ENCODE results near the gene OLIG1. TPM values are rescaled to one million over a fixed set of nuclear protein-coding genes. Genes with fewer than 3 reads are reported as not detected.

The OLIG1 gene
- total and polyA plus RNA-seq, 2 donors from 2014 or later = 1.5 to 18.2 TPM

DNA sequence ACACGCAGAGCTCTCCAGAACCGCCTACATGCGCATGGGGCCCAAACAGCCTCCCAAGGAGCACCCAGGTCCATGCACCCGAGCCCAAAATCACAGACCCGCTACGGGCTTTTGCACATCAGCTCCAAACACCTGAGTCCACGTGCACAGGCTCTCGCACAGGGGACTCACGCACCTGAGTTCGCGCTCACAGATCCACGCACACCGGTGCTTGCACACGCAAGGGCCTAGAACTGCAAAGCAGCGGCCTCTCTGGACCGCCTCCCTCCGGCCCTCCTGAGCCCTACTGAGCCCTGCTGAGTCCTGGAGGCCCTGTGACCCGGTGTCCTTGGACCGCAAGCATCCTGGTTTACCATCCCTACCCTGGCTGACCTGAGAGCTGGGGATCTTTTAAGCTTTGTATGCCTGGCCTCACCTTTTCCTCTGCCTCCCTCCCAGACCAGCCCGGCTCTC lies 36.0 kb upstream of the OLIG1 start:
- Histone ChIP-seq H3K9me3 (ENCODE audit: control insufficient read depth in 2 of 3, insufficient read depth in 1 of 3, low read length in 3 of 3) (no peaks in the 10 kb centered on the region), H3K27ac (ENCODE audit: low read depth in 2 of 2, low read length in 2 of 2) (no peak overlapping the region), H3K36me3 (ENCODE audit: control insufficient read depth in 2 of 3, insufficient read depth in 3 of 3, low read length in 3 of 3) (no peaks in the 10 kb centered on the region), H3K9ac (ENCODE audit: low read length in 3 of 3) (no peak overlapping the region), H3K4me3 (ENCODE audit: low read length in 3 of 3) (no peak overlapping the region), H3K27me3 (ENCODE audit: control insufficient read depth, insufficient read depth, low read length) (peaks cover 51% of the 10 kb centered on the region), H3K4me1 (ENCODE audit: control insufficient read depth in 2 of 3, insufficient read depth in 2 of 3, low read depth in 1 of 3, low read length in 3 of 3) (no peaks in the 10 kb centered on the region)
- TF ChIP-seq, protein P1, sequence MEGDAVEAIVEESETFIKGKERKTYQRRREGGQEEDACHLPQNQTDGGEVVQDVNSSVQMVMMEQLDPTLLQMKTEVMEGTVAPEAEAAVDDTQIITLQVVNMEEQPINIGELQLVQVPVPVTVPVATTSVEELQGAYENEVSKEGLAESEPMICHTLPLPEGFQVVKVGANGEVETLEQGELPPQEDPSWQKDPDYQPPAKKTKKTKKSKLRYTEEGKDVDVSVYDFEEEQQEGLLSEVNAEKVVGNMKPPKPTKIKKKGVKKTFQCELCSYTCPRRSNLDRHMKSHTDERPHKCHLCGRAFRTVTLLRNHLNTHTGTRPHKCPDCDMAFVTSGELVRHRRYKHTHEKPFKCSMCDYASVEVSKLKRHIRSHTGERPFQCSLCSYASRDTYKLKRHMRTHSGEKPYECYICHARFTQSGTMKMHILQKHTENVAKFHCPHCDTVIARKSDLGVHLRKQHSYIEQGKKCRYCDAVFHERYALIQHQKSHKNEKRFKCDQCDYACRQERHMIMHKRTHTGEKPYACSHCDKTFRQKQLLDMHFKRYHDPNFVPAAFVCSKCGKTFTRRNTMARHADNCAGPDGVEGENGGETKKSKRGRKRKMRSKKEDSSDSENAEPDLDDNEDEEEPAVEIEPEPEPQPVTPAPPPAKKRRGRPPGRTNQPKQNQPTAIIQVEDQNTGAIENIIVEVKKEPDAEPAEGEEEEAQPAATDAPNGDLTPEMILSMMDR (IDR thresholded peaks at IDR 0.05; ENCODE audit: borderline replicate concordance, extremely low read depth, insufficient read depth) = no peak
- no peak for FAIRE-seq
- intact Hi-C loops (cut with DNase I) = no loop called here
- DNase-seq = no peak

DNA sequence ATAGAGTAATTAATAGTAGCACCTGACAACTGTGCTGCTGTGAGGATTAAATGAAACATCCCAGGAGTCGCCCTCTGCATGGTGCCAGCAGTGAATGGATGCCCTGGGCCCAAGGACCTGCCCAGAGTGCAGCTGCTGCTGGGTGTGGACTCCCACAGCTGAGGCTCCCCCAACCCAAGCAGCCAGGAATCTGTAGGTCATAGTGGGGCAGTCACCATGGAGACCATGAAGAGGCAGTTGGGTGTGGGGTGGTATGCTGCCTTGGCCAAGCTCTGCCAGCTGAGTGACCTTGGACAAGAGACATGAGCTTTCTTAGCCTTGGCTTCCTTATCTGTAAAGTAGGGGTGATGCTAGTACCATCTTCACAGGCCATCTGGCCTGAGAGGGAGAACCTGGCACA lies 34.8 kb upstream of the OLIG1 start:
- DNase-seq (no peak), FAIRE-seq (no peak)
- Histone ChIP-seq H3K27ac (ENCODE audit: low read depth in 2 of 2, low read length in 2 of 2) (no peak overlapping the region), H3K9me3 (ENCODE audit: control insufficient read depth in 2 of 3, insufficient read depth in 1 of 3, low read length in 3 of 3) (no peaks in the 10 kb centered on the region), H3K4me3 (ENCODE audit: low read length in 3 of 3) (no peak overlapping the region), H3K4me1 (ENCODE audit: control insufficient read depth in 2 of 3, insufficient read depth in 2 of 3, low read depth in 1 of 3, low read length in 3 of 3) (no peaks in the 10 kb centered on the region), H3K36me3 (ENCODE audit: control insufficient read depth in 2 of 3, insufficient read depth in 3 of 3, low read length in 3 of 3) (no peaks in the 10 kb centered on the region), H3K9ac (ENCODE audit: low read length in 3 of 3) (no peak overlapping the region), H3K27me3 (ENCODE audit: control insufficient read depth, insufficient read depth, low read length) (peaks cover 42% of the 10 kb centered on the region)
- TF ChIP-seq, protein P1 (IDR thresholded peaks at IDR 0.05; ENCODE audit: borderline replicate concordance, extremely low read depth, insufficient read depth) = no peak
- intact Hi-C loops (cut with DNase I) = no loop called here

DNA sequence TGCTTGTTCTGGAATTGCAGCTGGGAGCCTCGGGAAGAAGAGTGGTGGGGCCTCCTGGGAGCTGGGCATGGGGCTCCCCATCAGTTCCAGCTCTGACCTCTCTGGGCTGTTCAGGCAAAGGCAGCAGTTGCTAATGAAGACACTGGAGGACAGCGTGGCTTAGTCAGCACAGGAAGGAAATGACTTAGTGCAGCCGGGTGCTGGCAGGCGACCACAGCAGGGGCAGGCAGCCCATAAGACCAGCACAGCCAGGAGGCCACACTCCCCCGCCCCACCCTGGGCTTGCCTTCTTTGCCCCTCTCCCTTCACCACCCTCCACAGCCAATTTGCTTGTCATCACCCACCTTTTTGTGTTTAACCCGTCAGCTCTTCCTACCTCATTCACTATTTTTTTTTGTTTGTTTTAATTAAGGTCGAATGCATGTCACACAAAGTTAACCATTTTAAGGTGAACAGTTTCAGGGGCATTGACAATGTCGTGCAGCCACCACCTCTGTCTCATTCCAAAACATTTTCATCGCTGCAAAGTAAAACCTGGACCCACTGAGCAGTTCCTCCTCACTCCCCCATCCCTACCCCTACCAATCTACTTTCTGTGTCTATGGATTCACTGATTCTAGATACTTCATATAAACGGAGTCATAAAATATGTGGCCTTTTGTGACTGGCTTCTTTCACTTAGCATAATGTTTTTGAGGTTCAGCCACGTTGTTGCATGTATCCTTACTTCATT lies 33.3 kb upstream of the OLIG1 start:
- DNase-seq = peak in 1 of 5 donors; percentile 62
- Histone ChIP-seq H3K27ac (ENCODE audit: low read depth in 2 of 2, low read length in 2 of 2) (no peak overlapping the region), H3K4me1 (ENCODE audit: control insufficient read depth in 2 of 3, insufficient read depth in 2 of 3, low read depth in 1 of 3, low read length in 3 of 3) (no peaks in the 10 kb centered on the region), H3K36me3 (ENCODE audit: control insufficient read depth in 2 of 3, insufficient read depth in 3 of 3, low read length in 3 of 3) (no peaks in the 10 kb centered on the region), H3K9ac (ENCODE audit: low read length in 3 of 3) (no peak overlapping the region), H3K27me3 (ENCODE audit: control insufficient read depth, insufficient read depth, low read length) (peaks cover 27% of the 10 kb centered on the region), H3K9me3 (ENCODE audit: control insufficient read depth in 2 of 3, insufficient read depth in 1 of 3, low read length in 3 of 3) (no peaks in the 10 kb centered on the region), H3K4me3 (ENCODE audit: low read length in 3 of 3) (no peak overlapping the region)
- FAIRE-seq = no peak
- TF ChIP-seq, protein P1 (IDR thresholded peaks at IDR 0.05; ENCODE audit: borderline replicate concordance, extremely low read depth, insufficient read depth) = no peak
- intact Hi-C loops (cut with DNase I) = no loop called here
